ENCODE data around the gene BRD8. TPM values are rescaled to one million over a fixed set of nuclear protein-coding genes. Genes with fewer than 3 reads are reported as not detected.
A peak's percentile ranks its signal among the peaks of the same experiment; 100 is the strongest.

The BRD8 gene
- total and polyA plus RNA-seq, 2 donors (not counting 1 experiment from before 2014, with no cell fraction given) = 22.9 to 98.9 TPM

GRCh38 chr5:138132543-138132942 lies 45.9 kb downstream of the BRD8 start:
- peak overlapping the region; percentile 55 for H2AFZ ChIP-seq (ENCODE audit: insufficient read depth, low read depth, low read length, poor library complexity, severe bottlenecking)
- intact Hi-C loops (cut with micrococcal nuclease) = loop anchor here (10.0 kb wide), 1 partner anchor 468 kb away; no protein-coding TSS in a partner anchor

More at GRCh38 chr5:138132543-138132942, 45.9 kb downstream of the BRD8 start:
- CTCF ChIA-PET = interaction anchor here (0.6 to 8.2 kb wide), 18 partner anchors 13 to 812 kb away, joined by 3 to 278 read pairs (median 6); partner anchors contain the start of genes FAM13B, KDM3B and WNT8A
- Histone ChIP-seq H3K4me1 (ENCODE audit: control insufficient read depth in 2 of 2, insufficient read depth in 2 of 2, low read length in 2 of 2) (peaks cover 0 to 4% of the 10 kb centered on the region in 2 donors), H4K20me1 (ENCODE audit: control insufficient read depth, insufficient read depth, low read length, poor library complexity, severe bottlenecking) (no peaks in the 10 kb centered on the region), H3K36me3 (replicated peaks in 1 of 2; ENCODE audit: control extremely low read depth in 1 of 2, control insufficient read depth in 1 of 2, extremely low read depth in 1 of 2, insufficient read depth in 2 of 2, low read length in 1 of 2) (no peaks in the 10 kb centered on the region), H3K27ac (ENCODE audit: low read length in 2 of 2) (no peak overlapping the region), H3K4me2 (replicated peaks; ENCODE audit: low read depth, low read length, poor library complexity, severe bottlenecking) (peak overlapping the region; percentile 65), H3K27me3 (replicated peaks in 1 of 4; ENCODE audit: control extremely low read depth in 1 of 4, control insufficient read depth in 3 of 4, insufficient read depth in 4 of 4, low read length in 3 of 4) (no peaks in the 10 kb centered on the region), H3K79me2 (ENCODE audit: control insufficient read depth, insufficient read depth, low read length) (no peaks in the 10 kb centered on the region), H3K4me3 (ENCODE audit: control extremely low read depth in 1 of 5, extremely low read depth in 1 of 5, insufficient read depth in 1 of 5, low read depth in 2 of 5, low read length in 4 of 5) (peak overlapping the region in 1 of 5 experiments; percentile 45), H3K9me3 (ENCODE audit: control extremely low read depth in 1 of 3, control insufficient read depth in 2 of 3, insufficient read depth in 1 of 3, low read length in 2 of 3) (no peaks in the 10 kb centered on the region), H3K9ac (ENCODE audit: low read length) (no peak overlapping the region)
- POLR2A ChIA-PET = interaction anchor here (0.7 kb wide), 1 partner anchor 353 kb away, joined by 3 read pairs; no protein-coding TSS in a partner anchor
- ATAC-seq (ENCODE audit: low read depth) = no peak
- TF ChIP-seq EZH2 (IDR thresholded peaks at IDR 0.05; ENCODE audit: borderline replicate concordance, insufficient read depth, low read depth, low read length, poor library complexity, severe bottlenecking) (no peak), CTCF (IDR thresholded peaks at IDR 0.05) (no peak)
- Mint-ChIP-seq H3K4me3 (no peak overlapping the region), H3K4me1 (peaks cover 1% of the 10 kb centered on the region), H3K27me3 (peaks cover 25% of the 10 kb centered on the region), H3K27ac (no peak overlapping the region), H3K9me3 (ENCODE audit: insufficient read depth) (no peaks in the 10 kb centered on the region)
- 89% methylated on average over 3 of the region's 7 CpGs for WGBS (ENCODE audit: insufficient coverage)
- no peak for DNase-seq

Data from B cell (primary cell).